GM18499 (cell line): ENCODE measurements around the gene EXOSC10.
"Not testable (repeated sequence)": the region's sequence is repeated elsewhere in the genome, so short reads cannot be mapped to it uniquely, and the experiment has no call there.

Source experiments
- ATAC-seq: cut with Tn5 transposase; IDR thresholded peaks from one replicate; pipeline ENCODE4 v1.9.1; 2021; ENCODE audit warnings: moderate number of reproducible peaks; ENCODE audit not compliant: insufficient read depth, unreplicated experiment

EXOSC10 gene

DNA sequence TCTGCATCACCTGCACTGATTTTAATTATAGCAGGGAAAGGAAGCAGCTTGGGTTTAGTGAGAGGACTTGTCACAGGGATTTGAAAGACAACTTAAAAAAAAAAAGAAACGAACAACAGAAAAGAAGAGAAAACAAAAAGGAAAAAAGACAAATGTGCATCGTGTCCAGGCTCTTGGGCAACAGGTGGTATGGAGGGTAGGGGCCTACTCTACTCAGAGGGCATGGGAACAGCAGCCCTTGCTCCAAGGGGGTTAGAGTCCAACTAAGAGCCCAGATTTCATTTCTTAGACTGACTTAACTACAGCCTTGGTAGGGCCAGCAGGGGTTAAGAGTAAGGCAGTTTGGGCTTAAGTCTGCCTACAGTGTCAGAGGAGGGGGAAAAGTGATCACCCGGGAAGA is 15.3 kb upstream of the EXOSC10 start:
- no peak for ATAC-seq

- ATAC-seq, result no peak
Observed at GRCh38 chr1:11109047-11109760, 9.5 kb upstream of the EXOSC10 start.

DNA sequence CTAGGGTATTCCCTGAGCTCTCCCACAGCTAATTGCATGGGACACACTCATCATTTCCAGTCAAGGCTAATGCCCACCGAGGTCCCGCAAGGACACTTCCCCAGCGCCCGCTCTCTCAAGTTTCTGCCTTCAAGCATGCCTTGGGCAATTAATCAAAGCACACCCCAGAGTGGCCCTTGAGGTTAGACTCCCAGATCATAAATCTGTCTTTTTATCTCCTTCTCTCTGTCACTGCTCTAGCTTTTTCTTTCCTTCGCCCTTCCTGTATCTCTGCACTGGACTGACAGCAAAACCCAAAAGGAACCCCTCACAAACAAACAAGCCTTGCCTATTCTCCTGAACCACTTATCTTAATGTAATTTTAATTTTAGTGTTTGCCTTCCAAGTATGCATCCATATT is 7.9 kb upstream of the EXOSC10 start:
- ATAC-seq, result no peak

- no peak for ATAC-seq
Observed at GRCh38 chr1:11105586-11105985, 5.9 kb upstream of the EXOSC10 start.

GRCh38 chr1:11101347-11101746 is 1.7 kb upstream of the EXOSC10 start:
- no peak for ATAC-seq

- not testable (repeated sequence) for ATAC-seq
Observed at GRCh38 chr1:11100806-11101205, 1.1 kb upstream of the EXOSC10 start.

DNA sequence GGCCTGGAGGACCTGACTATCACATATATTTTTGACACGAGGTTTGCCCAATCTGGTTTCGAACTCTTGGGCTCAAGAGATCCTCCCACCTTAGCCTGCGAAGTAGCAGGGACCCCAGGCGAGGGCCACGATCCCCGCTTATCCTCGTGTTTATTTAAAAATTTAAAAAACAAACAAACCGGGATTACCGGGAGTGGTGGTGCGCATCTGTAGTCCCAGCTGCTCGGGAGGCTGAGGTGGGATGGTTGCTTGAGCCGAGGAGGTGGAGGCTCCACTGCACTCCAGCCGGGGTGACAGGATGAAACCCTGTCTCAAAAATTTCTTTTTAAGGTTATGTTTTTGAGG is 452 bp upstream of the EXOSC10 start:
- no peak for ATAC-seq

GRCh38 chr1:11098931-11099309 is 749 bp downstream of the EXOSC10 start:
- ATAC-seq, result no peak

DNA sequence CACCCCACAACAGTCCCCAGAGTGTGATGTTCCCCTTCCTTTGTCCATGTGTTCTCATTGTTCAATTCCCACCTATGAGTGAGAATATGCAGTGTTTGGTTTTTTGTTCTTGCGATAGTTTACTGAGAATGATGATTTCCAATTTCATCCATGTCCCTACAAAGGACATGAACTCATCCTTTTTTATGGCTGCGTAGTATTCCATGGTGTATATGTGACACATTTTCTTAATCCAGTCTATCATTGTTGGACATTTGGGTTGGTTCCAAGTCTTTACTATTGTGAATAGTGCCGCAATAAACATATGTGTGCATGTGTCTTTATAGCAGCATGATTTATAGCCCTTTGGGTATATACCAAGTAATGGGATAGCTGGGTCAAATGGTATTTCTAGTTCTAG is 15.9 kb downstream of the EXOSC10 start:
- not testable (repeated sequence) for ATAC-seq

- no peak for ATAC-seq
Observed at GRCh38 chr1:11080931-11081330, 18.7 kb downstream of the EXOSC10 start.

- no peak for ATAC-seq
Observed at GRCh38 chr1:11078631-11079030, 21.0 kb downstream of the EXOSC10 start.

GRCh38 chr1:11073398-11073797 is 26.3 kb downstream of the EXOSC10 start:
- ATAC-seq, result not testable (repeated sequence)

DNA sequence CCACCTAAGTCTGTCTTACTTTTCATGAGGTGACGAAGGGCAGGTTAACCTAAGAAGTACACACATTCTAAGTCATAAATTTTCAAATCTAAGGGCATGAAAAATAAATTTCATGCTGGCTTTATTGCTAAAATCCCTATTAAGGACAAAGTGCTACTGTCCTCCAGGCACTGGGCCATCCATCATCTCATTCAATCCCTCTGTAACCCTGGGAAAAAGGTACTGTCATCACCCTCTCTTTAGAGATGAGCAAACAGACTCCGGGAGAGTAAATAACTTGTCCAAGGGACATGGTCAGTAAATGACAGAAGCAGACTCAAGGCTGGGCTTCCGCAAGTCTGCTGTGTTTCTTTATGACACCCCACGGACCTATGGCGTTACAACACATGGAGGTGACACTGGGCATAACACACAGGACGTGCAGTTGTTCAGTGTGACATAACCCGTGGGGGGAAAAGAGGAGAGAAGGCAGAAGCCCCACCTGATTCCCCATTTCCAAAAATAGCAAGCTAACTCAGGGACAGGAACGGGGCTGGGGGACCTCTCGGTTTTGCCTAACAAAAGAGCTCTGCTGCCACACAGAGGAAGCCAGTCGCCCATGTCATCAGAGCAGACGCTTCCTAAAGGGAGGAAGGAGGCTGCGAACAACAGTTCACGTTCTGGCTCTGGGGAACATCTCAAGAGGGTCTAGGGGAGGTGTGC is 27.3 kb downstream of the EXOSC10 start:
- no peak for ATAC-seq

DNA sequence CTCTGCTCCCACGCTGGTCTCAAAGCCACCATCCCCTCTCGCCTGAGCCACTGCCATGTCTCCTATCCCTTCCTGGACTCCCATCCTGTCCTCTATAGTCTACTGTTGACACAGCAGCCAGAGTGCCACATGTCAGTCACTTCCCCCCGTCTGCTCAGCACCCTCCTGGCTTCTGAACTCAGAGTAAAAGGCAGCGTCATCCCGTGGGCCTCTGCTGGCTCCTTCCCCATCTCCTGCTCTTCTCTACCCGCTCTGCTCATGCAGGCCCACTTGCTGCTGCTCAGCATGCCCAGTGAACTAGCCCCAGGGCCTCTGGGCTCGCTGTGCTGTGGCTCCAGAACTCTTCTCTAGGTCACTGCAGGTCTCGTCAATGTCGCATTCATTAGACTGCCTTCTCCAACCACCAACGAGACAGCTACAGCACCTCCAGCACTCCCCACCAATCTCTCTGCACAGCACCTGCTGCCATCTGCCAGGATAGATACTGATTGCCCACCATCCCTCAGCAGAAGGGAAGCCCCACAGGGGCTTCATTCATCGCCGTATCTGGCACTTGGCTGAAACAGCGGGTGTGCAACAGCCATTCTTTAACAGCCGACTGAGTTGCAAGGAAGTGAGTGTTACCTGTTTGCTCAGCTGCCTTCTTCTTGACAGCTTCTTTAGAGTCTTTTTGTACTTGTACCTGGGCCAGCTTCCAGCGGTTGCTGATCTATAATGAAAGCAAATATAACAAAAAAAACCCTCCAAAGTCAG is 28.0 kb downstream of the EXOSC10 start:
- no peak for ATAC-seq

- no peak for ATAC-seq
Observed at GRCh38 chr1:11070876-11071275, 28.8 kb downstream of the EXOSC10 start.

- ATAC-seq, result no peak
Observed at GRCh38 chr1:11068600-11069473, 30.8 kb downstream of the EXOSC10 start.

DNA sequence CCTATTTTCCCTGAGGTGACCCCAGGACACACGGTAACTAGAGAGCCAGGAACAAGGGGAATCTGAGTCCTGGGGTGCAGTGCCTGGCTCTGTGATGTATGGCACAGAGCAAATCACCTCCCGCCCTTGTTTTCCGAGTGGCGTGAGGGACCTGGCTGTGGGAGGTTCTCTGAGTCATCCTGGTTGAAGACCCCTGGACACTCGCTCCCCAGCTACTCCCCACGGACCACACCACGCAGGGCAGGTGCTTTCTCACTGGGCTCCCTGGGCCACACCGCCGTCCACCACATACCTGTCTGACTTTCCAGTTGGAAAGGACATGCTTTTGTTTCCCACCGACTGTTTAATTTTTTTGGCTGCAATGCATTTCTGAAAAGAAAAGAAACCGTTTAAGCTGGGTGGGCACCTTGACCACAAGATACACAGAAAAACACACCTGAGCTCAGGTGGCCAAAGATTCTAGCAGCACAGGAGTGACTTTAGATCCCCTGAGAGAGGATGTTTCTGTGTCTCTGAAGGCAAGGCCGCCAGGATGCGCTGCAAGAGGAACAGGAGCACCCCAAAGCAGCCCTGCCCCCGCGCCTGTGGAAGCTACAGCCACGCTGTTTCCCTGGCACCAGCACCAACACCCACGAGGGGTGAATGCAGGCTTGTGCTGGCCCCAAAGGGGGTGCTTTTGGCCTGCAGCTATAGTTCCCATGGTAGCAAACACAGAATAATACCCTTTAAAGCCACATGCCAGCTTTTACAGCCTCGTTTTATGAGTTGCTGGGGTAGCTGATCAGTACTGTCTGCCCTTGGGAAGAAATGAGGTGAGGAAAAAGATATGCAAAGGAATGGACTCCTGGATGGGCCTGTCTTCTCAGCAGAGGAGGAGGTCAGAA is 31.7 kb downstream of the EXOSC10 start:
- no peak for ATAC-seq

- ATAC-seq, result no peak
Observed at GRCh38 chr1:11065796-11066195, 33.9 kb downstream of the EXOSC10 start.

DNA sequence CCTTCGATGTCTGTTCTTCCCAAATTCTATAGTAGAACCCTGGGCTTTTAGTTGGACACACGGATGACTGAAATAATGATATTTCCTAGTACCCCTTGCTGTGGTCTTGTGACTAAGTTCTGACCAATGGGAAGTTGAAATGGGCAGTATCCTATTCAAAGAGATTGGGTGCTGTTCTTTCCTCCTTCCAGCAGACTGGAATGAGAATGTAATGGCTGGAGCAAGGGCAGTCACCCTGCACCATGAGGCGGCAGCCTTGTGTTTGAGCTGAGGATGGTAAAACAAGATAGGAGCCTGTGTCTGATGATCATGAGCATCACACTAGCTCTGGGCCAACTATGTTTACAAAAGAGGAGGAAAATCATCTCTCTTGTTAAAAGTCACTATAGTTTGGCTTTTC is 34.7 kb downstream of the EXOSC10 start:
- ATAC-seq, result no peak
